Stimulated activated CD4-positive, alpha-beta T cell treated with anti-CD3 and anti-CD28 coated beads, Interleukin-1b, Interleukin-23, amount 100 ng/mL, for 1 hour (primary cell): ENCODE measurements around the gene UBA6.
"Not testable (repeated sequence)": the region's sequence is repeated elsewhere in the genome, so short reads cannot be mapped to it uniquely, and the experiment has no call there.

Experiments used
- DNase-seq, 2 donors: peaks; one replicate each; pipeline ENCODE4 v3.0.0-alpha.2; 2020; ENCODE audit warnings: low read depth in 2 of 2

The UBA6 gene

GRCh38 chr4:67700738-67701516 is at the start of gene UBA6:
UBA6 (minus strand) TSS chr4:67701155; CDS start chr4:67701119, 36 bp downstream.
- peak; percentile 84 to 90 for DNase-seq

DNA sequence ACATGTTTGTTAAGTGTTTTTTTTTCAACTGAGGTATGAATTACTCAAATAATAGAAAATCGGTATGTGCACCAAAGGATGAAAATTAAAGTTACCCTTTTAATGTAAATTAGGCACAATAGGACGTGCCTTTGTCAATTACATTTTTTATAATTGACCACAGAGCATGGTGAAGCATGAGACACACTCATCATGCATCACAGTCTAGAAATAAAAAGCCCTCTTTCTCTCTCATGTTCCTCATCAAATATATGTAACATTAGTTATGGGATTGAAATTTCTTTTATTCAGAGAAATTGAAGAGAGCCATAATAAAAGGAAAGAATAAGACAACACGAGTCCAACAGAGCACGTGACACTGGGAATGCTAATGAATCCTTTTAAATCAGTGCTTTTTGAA is 49.7 kb upstream of the UBA6 start:
- DNase-seq: no peak

DNA sequence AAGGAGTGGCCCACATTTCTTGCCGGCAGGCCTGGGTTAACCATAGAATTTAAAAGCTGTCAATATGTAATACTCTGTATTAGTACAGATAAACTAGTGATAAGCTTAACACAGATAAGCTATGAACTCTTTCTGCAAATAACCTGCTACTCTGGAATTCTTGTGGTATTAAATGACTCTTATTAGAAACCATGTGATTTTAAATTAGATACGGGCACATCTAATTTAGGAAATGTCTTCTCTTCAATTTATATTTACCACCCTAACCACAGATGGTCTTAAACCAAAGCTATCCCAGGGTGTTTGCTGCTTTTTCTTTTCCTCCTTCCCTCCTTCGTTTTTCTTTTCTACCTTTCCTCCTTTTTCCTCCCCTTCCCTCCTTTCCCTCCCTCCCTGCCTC is 48.3 kb upstream of the UBA6 start:
- no peak for DNase-seq

- no peak for DNase-seq
These were observed 46.0 kb upstream of the UBA6 start for GRCh38 chr4:67746797-67747495.

DNA sequence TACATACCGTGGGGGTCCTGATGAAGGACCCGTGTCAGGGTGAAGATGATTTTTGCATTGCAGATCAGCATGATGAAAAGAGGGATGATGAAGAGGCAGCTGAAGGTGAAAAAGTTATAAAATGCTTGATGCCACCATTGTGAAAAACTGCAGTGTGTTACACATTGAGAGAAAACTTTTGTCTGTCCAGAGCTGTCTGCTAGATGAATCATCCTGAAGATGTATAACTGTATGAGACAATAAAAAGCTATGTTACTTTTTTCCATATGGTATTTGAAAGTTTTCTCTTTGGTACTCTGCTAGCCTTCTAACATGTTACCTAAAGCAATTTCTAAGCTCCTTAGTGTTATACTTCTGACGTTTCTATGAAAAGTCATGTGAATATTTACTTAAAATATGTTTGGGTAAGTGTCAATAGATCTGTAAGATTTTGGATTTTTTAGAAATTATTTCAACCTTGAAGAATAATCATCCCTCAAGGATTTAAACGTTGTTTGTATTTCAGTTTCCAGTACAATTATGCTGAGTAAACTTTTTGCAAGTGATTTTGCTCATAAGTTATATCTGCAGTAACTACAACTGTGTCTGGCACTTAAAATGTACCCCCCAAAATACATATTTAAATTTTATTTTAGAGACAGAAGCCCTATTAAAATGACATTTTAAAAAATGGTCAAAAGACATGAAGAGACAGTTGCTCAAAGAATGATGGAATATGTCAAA is 43.8 kb upstream of the UBA6 start:
- no peak for DNase-seq

DNA sequence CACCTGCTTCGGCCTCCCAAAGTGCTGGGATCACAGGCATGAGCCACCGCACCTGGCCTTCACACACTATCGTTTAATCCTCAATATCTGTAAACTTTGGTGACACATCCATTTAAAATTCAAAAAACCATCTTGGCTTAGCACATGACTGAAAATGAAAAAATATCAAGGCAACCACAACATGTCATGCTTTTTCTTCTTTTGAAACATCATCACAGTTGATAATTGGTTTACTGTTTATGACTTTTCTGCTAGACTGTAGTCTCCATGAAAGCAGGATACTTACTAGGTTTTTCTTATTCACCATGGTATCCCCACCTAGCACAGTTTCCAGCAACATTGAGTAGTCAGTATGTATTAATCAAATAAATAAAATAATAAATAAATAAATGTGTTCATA is 42.2 kb upstream of the UBA6 start:
- DNase-seq: no peak

DNA sequence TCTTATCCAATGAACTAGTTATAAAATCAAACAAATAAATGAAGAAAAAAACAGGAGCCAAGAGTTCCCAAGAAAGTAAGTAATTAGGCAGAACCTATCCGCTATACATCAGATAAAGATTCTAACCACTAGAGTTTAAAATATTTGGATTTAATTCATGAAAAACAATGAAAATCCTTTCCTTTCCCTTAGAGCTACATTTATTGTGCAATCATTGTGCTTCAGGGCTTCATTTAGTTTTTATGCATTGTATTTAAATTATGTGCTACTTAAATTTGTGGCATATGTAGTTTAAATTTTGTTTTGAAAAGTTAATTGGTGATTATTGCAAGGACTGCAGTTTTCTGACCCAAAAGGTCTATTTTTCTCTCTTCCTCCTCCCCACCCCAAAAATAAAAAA is 35.3 kb upstream of the UBA6 start:
- no peak for DNase-seq

DNA sequence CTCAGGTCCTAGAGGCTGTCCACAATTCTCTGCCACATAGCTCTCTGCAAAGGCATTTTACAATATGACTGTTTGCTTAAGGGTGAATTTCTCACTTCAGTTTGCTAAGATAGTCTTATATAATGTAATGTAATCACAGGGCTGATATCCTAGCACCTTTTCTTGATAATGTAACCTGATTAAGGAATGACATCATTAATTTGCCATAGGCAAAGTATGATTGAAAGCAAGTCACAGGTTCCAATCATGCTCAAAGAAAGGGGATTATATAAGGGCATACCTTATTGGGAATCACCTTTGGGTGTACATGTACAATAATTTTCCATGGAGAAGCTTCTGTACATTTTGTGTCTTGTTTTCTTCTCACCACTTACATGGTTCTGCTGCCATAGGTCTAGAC is 34.4 kb upstream of the UBA6 start:
- no peak for DNase-seq

- not testable (repeated sequence) for DNase-seq
These were observed 29.6 kb upstream of the UBA6 start for GRCh38 chr4:67730511-67730910.

DNA sequence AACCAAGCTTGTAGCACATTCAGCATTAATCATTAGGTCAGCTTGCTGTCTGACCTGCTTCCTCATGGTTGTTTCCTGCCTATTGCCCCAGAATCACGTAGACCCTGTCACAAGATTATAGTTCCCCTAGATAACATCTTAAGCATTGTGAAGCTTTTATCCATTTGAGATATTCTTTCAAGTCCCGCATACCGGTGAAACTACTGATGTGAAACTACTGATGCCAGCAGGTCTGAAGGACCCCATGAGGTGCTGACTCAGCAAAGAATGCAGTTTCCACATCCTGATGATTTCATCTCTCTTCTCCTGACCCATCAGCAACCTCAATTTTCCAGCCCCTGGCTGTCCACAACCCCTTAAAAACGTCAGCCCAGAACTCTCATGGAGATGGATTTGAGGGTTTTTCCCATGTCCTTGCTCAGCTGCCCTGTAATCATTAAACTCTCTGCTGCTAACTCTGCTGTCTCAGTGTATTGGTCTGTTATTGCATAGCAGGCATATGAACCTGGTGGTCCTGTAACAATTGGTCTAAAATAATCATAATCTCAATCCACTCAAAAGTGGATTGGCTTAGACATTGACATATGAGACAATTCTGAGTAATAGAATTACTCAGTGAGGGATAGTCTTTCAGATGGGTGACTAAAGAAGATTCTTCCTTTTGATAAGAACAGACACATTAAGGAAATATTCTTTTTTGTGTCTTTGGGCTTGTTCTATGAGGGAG is 26.3 kb upstream of the UBA6 start:
- DNase-seq: no peak

DNA sequence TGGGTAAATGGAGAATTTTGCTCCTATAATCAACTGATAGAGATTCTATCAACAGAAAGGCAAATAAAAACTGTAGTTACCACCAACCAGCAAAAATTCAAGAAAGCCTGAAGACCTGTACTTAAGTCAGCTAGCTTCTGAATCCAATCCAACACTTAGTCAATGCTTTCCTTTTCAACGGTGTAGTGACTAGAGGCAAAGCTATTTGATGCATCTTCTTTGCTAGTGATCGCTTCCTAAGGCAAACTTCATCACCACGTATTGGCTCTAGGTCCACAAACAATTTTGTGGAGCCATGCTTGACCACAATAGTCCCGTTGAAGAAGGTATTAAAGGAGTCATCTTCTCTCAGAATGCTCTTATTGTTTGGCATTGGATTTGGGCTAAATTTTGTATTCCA is 25.0 kb upstream of the UBA6 start:
- DNase-seq: no peak

DNA sequence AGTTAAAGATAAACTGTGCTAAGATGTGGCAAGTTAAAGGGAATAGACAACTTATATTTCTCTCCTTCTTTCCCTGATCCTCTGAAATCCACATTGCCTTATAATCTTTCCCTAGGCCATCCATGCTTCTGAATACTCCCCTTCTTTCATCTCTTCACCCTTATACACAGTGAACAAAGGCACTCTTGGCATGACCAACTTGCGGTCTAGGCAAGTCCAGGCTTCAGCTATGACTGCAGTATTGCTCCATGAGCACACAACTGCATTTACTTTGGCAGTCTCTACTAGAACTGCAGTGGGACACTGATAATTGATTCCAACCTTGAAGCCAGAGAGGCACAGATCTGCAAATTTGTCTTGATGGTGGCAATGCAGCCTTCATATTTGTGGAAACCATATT is 24.2 kb upstream of the UBA6 start:
- DNase-seq: no peak

GRCh38 chr4:67723949-67724348 is 23.0 kb upstream of the UBA6 start:
- DNase-seq: no peak

- DNase-seq: no peak
These were observed 22.4 kb upstream of the UBA6 start for GRCh38 chr4:67723341-67723740.

- no peak for DNase-seq
These were observed 21.0 kb upstream of the UBA6 start for GRCh38 chr4:67721770-67722597.

DNA sequence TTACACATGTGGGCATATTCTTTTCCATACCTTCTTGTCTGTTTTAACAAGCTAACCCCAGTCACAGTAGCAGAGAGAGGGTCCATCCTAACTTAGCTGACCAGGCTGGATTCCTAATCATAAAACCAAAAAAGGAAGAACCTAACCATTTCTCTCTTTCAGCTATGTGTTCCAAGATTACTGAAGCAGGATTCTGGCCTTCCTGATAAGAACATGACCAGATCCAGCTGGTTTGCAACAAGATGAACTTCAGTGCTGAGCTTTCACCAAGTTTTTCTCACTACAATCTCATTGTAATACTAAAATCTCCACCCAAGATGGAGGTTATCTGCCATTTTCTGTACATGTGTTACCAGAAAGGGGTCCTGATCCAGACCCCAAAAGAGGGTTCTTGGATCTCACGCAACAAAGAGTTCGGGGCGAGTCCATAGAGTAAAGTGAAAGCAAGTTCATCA is 20.4 kb upstream of the UBA6 start:
- DNase-seq: no peak

GRCh38 chr4:67719953-67720617 is 19.1 kb upstream of the UBA6 start:
- DNase-seq: no peak

GRCh38 chr4:67718848-67719247 is 17.9 kb upstream of the UBA6 start:
- DNase-seq: no peak

DNA sequence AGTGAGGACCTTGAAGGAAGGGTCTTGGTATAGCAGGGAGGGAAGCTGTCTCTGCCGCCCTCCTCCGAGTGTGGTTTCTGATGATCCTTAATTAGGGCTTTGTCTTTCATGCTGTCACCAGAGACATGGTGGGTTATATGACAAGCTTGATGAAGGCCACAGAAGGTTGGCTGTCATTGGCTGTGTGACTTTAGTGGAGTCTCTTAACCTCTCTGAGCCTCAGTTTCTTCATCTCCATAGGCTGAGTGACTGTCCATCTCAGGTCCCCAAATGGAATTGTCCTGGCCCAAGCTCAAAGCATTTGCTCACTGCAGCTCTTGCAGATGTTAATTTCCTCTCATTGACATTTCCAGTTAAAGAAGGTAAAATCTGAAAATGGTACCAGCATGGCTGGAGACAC is 16.6 kb upstream of the UBA6 start:
- DNase-seq: no peak

GRCh38 chr4:67714955-67715354 is 14.0 kb upstream of the UBA6 start:
- no peak for DNase-seq

- no peak for DNase-seq
These were observed 13.3 kb upstream of the UBA6 start for GRCh38 chr4:67714248-67714583.
